ENCODE data around the gene UBE2O. TPM values are rescaled to one million over a fixed set of nuclear protein-coding genes. Genes with fewer than 3 reads are reported as not detected.

Gene UBE2O
- polyA plus RNA-seq, 4 donors = 21.9 to 28.7 (median 25.6) TPM

DNA sequence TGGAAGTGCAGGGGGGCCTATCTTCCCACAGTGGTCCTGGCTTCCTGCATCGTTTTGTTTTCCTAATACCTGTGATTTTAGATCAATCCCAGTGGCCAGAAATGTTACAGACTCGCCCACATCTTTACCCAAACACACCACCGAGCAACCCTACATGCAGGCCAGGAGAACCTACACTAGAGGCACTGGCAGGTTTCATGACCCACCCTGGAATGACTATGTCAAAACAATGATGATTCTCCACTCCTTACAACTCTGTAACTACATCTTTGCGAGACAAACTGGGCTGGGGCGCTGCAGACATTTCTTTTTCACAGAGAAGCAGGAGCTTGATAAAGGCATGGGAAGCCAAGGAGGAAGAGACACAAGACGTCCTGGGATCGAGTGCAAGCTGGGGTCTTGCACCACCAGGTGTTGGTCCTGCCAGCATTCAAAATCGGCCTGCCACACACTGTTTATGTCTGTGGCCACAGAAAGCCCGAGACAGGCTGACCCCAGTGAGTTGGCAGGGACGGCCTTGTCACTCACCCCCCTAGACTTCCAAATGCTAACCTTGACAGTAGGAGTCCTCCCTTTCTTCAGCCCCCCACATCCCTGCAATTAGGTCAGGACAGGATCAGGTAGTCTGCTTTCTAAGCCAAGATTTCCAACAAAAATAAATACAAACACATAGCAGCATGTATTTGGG lies 32.5 kb downstream of the UBE2O start:
- no peak for DNase-seq (ENCODE audit: low read depth in 4 of 4, low spot score in 3 of 4)

DNA sequence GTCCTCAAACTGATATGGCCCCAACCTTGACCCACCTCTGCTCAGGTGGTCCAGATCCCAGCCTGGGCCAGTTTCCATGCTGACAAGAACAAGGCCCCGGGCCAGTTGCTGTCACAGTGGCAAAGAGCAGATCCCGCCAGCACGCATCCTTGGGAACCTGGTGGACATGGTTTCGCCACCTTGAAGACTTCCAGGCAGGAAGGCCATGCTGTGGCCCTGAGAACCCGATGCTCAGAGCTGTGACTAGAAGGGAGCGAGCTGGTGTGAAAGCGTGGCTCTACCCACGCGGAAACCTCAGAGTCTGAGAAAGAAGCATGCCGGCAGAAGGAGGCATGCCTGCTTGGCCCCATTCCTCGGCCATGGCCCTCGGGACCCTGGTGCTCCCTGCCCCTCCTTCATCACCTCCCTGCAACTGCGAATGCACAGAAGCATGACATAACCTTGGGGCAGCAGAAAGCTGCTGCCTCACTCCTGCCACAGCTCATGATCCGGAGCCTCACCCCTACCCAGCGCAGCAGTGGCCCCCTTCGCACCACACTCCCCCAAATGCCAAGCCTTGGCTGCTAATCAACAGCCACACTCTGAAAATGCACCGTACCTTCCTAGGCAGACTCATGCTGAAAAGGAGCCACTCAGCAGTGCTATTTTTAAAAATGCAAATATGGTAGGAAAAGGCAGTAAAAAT lies 33.2 kb downstream of the UBE2O start:
- DNase-seq (ENCODE audit: low read depth in 4 of 4, low spot score in 3 of 4) = no peak

DNA sequence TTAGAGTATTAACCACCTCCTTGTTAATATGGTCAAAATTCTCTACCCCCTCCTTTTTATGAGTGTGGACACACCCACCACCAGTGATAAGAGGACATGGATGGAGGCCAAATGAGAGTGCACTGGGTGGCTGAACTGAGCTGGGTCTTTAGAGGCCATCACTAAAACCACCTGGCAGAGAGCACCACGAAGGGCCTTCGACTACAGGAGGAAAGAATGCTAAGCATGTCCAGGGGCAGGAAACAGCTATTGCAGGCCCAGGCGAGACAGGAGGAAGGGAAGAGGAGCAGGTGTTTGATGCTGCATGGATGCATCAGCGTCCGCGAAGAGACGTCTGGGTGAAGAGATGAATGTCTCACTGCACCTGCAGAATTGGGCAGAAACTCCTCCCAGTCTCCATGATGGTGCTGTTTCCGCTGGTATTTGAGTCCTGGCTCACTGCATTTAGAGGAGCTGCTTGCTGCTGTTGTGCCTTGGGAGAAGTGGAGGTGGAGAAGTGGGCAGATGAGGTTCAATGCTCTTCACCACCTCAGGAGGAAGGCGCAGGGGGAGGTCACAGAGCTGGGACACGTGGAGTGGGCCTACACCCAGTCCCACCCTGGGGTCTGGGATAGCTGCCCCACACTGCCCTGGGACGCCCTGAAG lies 35.3 kb downstream of the UBE2O start:
- DNase-seq (ENCODE audit: low read depth in 4 of 4, low spot score in 3 of 4) = no peak

DNA sequence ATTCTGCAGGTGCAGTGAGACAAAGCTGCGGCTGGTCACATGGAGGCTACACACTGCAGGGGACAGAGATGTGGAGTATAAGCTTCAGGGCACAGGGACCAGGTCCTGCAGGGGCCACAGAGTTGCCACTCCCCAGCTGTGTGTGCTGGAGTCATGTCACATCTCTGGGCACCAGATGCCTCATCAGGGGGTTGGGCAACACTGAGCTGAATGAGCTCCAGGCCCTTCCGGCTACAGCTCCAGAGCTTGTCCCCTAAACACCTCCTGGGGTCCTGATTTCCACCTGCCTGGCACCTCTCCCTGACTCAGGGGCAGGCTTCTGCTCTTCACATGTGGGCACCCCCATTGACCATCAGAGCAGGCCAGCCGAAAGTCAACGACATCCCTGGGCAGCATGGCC lies 36.1 kb downstream of the UBE2O start:
- no peak for DNase-seq (ENCODE audit: low read depth in 4 of 4, low spot score in 3 of 4)

DNA sequence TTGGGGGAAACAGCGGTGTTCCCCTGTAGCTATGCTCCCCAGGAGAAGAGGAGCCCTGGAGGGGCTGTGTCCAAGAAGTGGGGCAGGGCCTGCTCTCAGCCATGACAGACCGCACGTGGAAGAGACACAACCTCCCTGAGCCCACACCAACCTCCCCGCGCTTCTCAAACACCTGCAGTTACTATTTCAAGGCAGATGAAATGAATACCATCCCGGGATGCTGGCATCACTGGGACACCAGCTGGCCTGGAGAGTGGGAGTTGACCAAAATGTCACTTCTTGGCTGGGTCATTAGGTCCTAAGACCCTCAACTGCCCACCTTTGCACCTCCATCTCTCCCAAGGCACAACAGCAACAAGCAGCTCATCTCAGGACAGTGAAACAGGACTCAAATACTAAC lies 36.5 kb downstream of the UBE2O start:
- no peak for DNase-seq (ENCODE audit: low read depth in 4 of 4, low spot score in 3 of 4)

DNA sequence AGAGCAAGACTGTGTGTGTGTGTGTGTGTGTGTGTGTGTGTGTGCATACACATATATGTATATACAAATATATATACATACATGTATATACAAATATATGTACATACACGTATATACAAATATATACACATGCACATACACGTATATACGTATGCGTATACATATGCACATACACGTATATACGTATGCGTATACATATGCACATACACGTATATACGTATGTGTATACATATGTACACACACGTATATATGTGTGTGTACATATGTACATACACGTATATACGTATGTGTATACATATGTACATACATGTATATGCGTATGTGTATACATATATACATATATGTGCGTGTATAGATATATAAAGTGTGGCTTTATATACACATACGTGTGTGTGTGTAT lies 37.2 kb downstream of the UBE2O start:
- no peak for DNase-seq (ENCODE audit: low read depth in 4 of 4, low spot score in 3 of 4)

DNA sequence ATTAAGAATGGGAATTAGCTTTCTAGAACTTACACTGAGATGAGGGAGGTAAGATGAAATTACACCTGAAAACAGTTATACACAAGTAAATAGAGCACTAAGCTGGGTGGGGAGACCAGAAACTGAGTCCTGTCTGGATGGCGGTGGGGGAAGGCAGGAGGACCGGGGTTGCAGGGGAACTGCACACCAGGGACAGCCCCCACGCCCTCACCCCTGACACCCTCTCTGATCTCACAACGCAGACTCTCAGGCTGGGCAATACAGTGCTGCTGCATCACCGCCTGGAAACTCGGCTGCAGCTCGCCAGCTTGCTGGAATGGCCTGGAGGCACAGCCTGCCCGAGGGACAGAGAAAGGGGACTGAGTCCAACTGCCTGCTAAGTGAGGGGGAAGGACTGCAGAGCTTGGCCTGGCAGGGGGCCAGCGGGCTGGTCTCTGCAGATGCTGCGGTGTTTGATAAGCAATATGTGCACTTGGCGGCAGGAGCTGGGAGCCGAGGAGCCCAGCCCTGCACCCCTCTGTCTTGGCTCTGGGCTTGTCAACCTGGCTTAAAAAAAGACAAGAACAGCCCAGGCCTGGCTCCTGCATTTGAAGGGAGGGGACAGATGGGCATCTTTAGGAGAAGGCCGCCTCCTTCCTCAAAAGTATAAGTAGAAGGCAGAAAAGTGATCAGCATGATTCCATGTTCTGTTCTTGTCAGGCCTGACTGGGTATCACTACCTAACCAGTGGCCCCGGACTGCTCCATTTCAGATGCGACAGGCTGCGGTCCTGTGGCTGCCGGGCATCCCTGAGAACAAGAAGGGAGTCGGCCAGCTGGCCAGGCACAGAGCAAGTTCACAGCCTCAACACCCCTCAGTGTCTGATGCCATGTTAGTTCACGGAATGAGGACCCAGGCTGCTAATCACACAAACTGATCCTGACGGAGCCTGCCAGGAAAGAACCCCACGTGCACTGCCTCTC lies 38.3 kb downstream of the UBE2O start:
- no peak for DNase-seq (ENCODE audit: low read depth in 4 of 4, low spot score in 3 of 4)

GRCh38 chr17:76411247-76411646 lies 41.7 kb downstream of the UBE2O start:
- no peak for DNase-seq (ENCODE audit: low read depth in 4 of 4, low spot score in 3 of 4)

DNA sequence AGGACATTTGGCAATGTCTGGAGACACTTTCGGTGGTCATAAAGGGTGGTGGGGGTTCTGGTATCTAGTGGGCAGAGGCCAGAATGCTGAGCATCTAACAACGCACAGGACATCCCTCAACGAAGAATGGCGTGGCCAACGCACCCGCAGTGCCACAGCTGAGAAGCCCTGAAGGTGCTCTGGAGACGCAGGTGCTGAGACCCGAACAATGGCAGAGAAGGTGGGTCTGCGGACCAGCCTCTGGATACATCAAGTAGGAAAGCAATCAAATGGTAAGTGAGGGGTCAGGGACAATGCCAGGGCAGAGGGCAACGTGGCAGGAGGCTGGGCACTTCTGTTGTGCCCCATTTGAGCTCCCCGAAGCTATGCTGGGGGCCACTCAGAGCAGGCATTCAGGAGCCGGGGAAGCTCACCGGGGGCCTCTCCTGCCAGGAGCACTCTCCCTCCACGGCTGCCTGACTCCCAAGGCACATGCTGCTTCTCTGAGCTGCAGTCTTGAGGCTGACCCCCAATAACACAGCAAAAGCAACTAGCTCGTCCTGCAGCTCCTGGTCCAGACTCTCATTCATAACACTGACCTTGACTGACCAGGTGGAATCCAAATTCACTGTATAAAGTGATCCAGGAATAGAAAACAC lies 42.5 kb downstream of the UBE2O start:
- DNase-seq (ENCODE audit: low read depth in 4 of 4, low spot score in 3 of 4) = no peak

DNA sequence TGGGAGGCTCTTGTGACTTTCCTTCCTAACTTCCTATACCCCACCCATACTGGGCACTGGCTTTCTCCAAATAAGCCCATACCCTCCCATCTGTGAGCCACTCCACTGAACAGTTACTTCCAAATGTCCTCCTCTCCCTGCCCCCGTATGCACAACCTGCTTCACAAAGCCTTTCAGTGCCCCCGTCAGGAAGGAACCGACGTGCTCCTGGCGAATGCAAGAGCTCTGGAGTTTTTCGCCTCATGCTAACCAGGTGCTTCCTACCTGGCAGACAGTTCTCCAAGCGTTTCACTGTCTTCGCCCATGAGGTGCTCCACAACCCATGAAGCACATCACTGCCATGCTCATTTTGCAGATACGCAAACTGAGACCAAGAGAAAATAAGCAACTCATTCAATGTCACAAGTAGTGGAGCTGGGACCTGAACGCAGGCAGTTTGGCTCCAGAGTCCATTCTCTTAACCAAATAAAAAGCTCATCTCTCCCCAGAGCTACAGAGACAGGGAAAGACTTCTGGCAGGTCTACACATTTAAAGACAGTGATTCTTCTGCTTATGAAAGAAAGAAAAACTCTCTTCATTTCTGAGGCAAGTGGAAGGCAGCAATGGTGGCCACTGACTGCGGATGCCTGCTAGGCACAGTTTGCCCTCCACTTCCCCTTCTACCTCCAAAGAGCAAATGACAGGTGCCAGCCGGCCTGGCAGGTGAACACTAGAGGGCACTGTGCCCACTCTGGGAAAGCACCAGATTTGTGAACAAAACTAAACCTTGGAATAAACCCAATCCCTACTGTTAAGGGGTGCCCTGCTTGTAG lies 44.7 kb downstream of the UBE2O start:
- no peak for DNase-seq (ENCODE audit: low read depth in 4 of 4, low spot score in 3 of 4)

GRCh38 chr17:76407509-76407908 lies 45.4 kb downstream of the UBE2O start:
- no peak for DNase-seq (ENCODE audit: low read depth in 4 of 4, low spot score in 3 of 4)

DNA sequence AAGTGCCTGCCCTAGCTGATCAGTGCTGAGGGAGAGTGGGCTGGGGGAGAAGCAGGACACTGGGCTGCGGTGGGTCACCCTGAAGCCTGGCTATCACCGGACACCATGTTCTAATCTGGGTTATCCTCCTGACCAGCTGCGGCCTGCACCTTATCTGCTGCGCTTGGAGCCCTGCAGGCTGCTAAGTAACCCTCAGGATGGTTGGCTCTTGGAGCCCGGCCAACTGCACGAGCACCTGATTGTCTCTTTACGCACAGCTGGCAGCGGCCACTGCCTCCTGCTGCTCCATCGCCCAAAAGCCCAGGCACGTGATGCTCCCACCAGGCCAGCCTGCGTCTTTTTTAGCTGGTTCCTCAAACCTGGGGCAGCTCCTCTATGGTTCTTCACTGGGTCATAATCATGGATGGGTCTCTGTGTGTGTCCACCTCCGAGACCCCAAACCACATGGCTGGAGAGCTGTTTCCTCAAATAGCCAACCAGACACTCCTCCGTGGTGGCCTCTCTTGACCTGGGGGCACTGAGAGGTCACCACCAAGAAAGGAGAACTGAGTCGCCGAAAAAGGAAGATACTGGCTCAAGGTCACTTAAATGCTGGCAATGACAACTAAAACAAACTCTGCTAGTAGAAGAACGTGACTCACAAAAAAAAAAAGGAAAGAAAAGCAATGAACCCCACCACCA lies 46.8 kb downstream of the UBE2O start:
- no peak for DNase-seq (ENCODE audit: low read depth in 4 of 4, low spot score in 3 of 4)

DNA sequence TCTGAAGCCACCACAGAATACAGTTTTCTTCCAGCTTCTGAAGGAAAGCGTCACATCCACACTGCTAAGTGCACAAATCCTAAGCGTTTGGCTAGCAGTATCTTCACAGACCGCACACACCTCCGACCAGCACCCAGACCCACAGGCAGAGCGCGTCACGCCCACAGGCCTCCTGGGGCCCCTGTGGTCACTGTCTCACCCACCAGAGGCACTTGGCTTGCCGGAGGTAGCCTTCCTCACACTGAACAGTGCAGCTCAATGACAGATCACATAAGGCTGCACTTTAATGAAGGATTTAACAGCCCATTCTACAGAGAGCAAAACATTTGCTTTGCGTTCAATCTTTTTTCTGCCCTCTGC lies 47.4 kb downstream of the UBE2O start:
- no peak for DNase-seq (ENCODE audit: low read depth in 4 of 4, low spot score in 3 of 4)

GRCh38 chr17:76404976-76405563 lies 47.9 kb downstream of the UBE2O start:
- no peak for DNase-seq (ENCODE audit: low read depth in 4 of 4, low spot score in 3 of 4)

GRCh38 chr17:76404256-76404655 lies 48.7 kb downstream of the UBE2O start:
- no peak for DNase-seq (ENCODE audit: low read depth in 4 of 4, low spot score in 3 of 4)

DNA sequence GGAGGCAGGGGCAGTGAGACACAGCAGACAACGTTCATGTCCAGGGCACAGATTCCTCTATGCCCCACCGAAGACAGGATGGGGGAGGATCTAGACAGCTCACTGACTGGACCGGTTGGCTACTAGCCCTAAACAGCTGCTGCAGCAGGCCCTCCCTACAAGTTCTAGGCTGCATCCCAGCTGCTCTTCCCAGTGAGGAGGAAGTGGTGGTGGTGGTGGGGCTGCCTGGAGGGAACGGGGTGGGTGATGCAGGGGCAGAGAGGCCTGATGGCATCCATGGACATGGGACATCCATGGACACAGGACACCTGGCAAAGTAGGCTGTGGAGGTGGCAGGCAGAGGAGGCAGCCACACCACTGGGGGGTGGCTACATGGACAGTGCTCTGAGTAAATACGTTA lies 50.2 kb downstream of the UBE2O start:
- no peak for DNase-seq (ENCODE audit: low read depth in 4 of 4, low spot score in 3 of 4)

DNA sequence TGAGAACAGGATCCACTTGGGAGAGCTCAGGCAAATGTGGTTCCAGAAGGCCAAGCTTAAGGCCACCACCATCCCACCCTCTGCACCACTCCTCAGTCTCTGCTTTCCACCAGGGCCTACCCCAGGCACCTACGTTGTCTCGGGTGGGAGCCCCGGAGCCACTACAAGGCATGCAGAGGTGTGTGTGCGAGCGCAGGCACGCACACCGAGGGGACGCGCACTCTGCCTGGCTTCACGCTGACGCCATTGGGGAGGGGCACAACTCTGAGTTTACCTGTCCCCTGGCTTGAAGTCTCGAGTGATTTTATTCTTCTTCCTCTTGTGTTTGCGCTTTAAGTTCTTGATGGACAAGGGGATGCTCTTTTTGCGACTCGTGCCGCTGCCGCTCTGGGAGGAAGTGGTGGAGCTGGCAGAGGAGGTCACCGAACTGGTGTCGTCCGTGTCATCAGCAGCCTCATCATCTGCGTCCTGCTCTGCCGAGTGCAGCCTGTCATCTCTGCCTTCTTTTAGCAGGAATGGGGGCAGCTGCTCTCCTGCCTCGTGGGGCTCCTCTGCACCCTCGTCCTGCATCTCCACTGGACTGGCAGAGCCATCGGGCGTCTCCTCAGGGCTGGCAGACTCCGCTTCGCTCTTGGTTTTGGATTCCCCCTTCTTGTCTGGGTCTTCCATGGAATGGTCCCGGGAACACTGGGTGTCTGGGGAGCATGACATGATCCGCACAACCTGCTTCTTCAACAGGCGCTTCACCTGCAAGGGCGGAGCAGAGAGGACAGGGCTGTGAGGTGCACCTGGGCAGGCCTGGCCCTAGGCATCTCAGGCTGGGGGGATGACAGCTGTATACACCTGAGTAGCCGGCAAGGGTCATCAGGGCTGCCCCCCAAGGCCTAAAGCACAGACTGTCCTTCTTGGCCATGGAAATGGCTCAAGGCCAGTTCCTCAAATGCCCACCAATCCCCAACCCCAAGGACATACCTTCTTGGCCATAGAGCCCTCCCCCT lies 53.5 kb downstream of the UBE2O start:
- no peak for DNase-seq (ENCODE audit: low read depth in 4 of 4, low spot score in 3 of 4)

All from left renal pelvis (tissue), 4 donors.